Mucosa of descending colon (tissue), 3 donors: Measurements from ENCODE around the gene IL1RN. TPM values are rescaled to one million over a fixed set of nuclear protein-coding genes. Genes with fewer than 3 reads are reported as not detected.

Experiments used
- ATAC-seq: fragments of 200-7000 bp; cut with Tn5 transposase; one replicate; pipeline ENCODE4 v1.9.1; 2020; ENCODE audit warnings: mild to moderate bottlenecking, moderate library complexity
- DNase-seq, 3 donors: peaks; one replicate each; pipeline ENCODE4 v3.0.0-alpha.2; 2020
- H3K36me3 ChIP-seq: fragments of 200-600 bp; one replicate; pipeline ENCODE4 v1.8.0; 2021; ENCODE audit warnings: low read depth, mild to moderate bottlenecking
- H3K4me1 ChIP-seq: fragments of 200-600 bp; one replicate; pipeline ENCODE4 v1.8.0; 2021; ENCODE audit warnings: low read depth, mild to moderate bottlenecking
- H3K4me3 ChIP-seq: fragments of 200-600 bp; one replicate; pipeline ENCODE4 v1.8.0; 2021; ENCODE audit warnings: mild to moderate bottlenecking
- H3K9me3 ChIP-seq: fragments of 200-600 bp; one replicate; pipeline ENCODE4 v1.8.0; 2021; ENCODE audit warnings: mild to moderate bottlenecking
- CTCF ChIP-seq: fragments of 200-600 bp; IDR thresholded peaks from one replicate; pipeline ENCODE4 v1.8.0; 2022; ENCODE audit warnings: antibody characterized with exemption, mild to moderate bottlenecking
- intact Hi-C, 2 donors: fragments of 100-400 bp; cut with DNase I in 1 of 2; cut with micrococcal nuclease in 1 of 2; formaldehyde crosslinking; loops; one replicate each; pipeline versions ENCODE4 v1.11.0 to v1.11.1; 2022; cut with DNase I, micrococcal nuclease
- total RNA-seq, 3 donors: library from RNA; stranded (reverse); fragmentation: NEBNext Ultra II Directional in 2 of 3; extraction: Animal tissue kit (Norgen Biotek cat#: 25700) in 2 of 3; gene quantifications; one replicate each; pipeline versions ENCODE4 v1.2.1 to v1.2.4, GENCODE V29; 2021 to 2023
- donor health status: DM: no; HTN: no; CAD: no; lungs with moderate emphysema.
- donor health status: DM: no; HTN: no; CAD: no.
- donor health status: DM: no; HTN: yes; CAD: no.

IL1RN gene
- total RNA-seq, 3 donors from 2014 or later = 0.17 to 11.9 (median 0.76) TPM

GRCh38 chr2:113113807-113114206, 13.6 kb upstream of the IL1RN start:
- peaks cover 12% of the 10 kb centered on the region for H3K4me1 ChIP-seq
- ATAC-seq (no peak), DNase-seq (no peak)
- intact Hi-C loops = no loop called here
- TF ChIP-seq CTCF = no peak
- H3K4me3 ChIP-seq = no peak overlapping the region
- H3K9me3 ChIP-seq = no peaks in the 10 kb centered on the region
- H3K36me3 ChIP-seq = no peaks in the 10 kb centered on the region

- Histone ChIP-seq H3K36me3 (no peaks in the 10 kb centered on the region), H3K4me1 (peaks cover 12% of the 10 kb centered on the region), H3K9me3 (no peaks in the 10 kb centered on the region), H3K4me3 (no peak overlapping the region)
- ATAC-seq = no peak
- TF ChIP-seq CTCF = no peak
- no peak for DNase-seq
- intact Hi-C loops = no loop called here
Measured at GRCh38 chr2:113114224-113114945, 13.0 kb upstream of the IL1RN start.

GRCh38 chr2:113114996-113115395, 12.4 kb upstream of the IL1RN start:
- Histone ChIP-seq H3K9me3 (no peaks in the 10 kb centered on the region), H3K4me1 (peaks cover 12% of the 10 kb centered on the region), H3K36me3 (no peaks in the 10 kb centered on the region), H3K4me3 (no peak overlapping the region)
- intact Hi-C loops = no loop called here
- DNase-seq (no peak), ATAC-seq (no peak)
- no peak for TF ChIP-seq CTCF

- H3K36me3 ChIP-seq = no peaks in the 10 kb centered on the region
- intact Hi-C loops = no loop called here
- H3K9me3 ChIP-seq = no peaks in the 10 kb centered on the region
- no peak for DNase-seq
- no peak for ATAC-seq
- H3K4me3 ChIP-seq = no peak overlapping the region
- TF ChIP-seq CTCF = no peak
- peaks cover 12% of the 10 kb centered on the region for H3K4me1 ChIP-seq
Measured at GRCh38 chr2:113116100-113116958, 11.1 kb upstream of the IL1RN start.

GRCh38 chr2:113117541-113118262, 9.7 kb upstream of the IL1RN start:
- H3K4me3 ChIP-seq = no peak overlapping the region
- no peaks in the 10 kb centered on the region for H3K36me3 ChIP-seq
- intact Hi-C loops = no loop called here
- peaks cover 12% of the 10 kb centered on the region for H3K4me1 ChIP-seq
- TF ChIP-seq CTCF = no peak
- H3K9me3 ChIP-seq = no peaks in the 10 kb centered on the region
- ATAC-seq (peak; percentile 96), DNase-seq (peak; percentile 34 to 82 (median 77))
